ENCODE results near the gene ERC2.

GRCh38 chr3:56164436-56164835, 303.8 kb downstream of the ERC2 start:
- TF ChIP-seq CTCF (IDR thresholded peaks at IDR 0.05) (no peak), POLR2A (IDR thresholded peaks at IDR 0.05) (no peak), EP300 (IDR thresholded peaks at IDR 0.05) (no peak)

Measured in ovary (tissue), 3 donors.